HepG2 (cell line): ENCODE results near the gene GALNT17.

ENCODE experiments used
- ZNF317 ChIP-seq: sonication (generic); formaldehyde crosslinking; IDR thresholded peaks from 2 replicates; pipeline ENCODE4 v1.5.0; 2020; ENCODE audit warnings: mild to moderate bottlenecking, missing genetic modification reagents
- TF ChIP-seq, protein P1 (sequence below): sonication (generic); formaldehyde crosslinking; IDR thresholded peaks from 2 replicates; pipeline ENCODE4 v1.9.0; 2021; ENCODE audit warnings: missing genetic modification reagents, borderline replicate concordance

DNA sequence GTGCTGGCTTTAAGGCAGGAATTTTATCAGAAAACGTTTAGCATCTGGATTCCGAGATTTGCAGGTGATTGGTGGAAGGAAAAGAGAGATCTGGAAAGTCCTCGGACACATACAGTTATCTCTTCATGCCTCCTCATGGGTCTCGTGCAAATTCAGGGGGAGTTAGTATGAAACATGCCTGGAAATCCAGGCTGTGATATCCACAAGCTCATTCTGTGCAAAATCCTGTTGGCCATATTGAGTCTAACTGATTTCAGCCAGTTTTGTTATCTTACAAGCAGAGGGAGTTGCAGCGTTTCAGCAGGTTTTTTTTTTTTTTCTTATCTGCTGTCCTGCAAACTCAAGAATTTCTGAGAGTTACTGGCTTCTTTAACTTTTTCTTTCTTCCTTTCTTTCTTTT lies 411.5 kb downstream of the GALNT17 start:
- TF ChIP-seq, protein P1, sequence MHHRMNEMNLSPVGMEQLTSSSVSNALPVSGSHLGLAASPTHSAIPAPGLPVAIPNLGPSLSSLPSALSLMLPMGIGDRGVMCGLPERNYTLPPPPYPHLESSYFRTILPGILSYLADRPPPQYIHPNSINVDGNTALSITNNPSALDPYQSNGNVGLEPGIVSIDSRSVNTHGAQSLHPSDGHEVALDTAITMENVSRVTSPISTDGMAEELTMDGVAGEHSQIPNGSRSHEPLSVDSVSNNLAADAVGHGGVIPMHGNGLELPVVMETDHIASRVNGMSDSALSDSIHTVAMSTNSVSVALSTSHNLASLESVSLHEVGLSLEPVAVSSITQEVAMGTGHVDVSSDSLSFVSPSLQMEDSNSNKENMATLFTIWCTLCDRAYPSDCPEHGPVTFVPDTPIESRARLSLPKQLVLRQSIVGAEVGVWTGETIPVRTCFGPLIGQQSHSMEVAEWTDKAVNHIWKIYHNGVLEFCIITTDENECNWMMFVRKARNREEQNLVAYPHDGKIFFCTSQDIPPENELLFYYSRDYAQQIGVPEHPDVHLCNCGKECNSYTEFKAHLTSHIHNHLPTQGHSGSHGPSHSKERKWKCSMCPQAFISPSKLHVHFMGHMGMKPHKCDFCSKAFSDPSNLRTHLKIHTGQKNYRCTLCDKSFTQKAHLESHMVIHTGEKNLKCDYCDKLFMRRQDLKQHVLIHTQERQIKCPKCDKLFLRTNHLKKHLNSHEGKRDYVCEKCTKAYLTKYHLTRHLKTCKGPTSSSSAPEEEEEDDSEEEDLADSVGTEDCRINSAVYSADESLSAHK (CRISPR knock-in tag): no peak
- no peak for TF ChIP-seq ZNF317 (CRISPR knock-in tag)
